ENCODE data around the gene ENTPD1.
"Not testable (repeated sequence)": the region's sequence is repeated elsewhere in the genome, so short reads cannot be mapped to it uniquely, and the experiment has no call there.

Gene ENTPD1

GRCh38 chr10:95798096-95798855 is 42.3 kb downstream of the ENTPD1 start:
- Histone ChIP-seq H4K20me1 (ENCODE audit: insufficient read depth, low read length) (no peaks in the 10 kb centered on the region), H3K36me3 (ENCODE audit: insufficient read depth, low read length) (no peaks in the 10 kb centered on the region), H2AFZ (ENCODE audit: low read depth, low read length) (no peak overlapping the region), H3K4me1 (ENCODE audit: insufficient read depth, low read length) (no peaks in the 10 kb centered on the region), H3K4me3 (ENCODE audit: low read depth in 1 of 2, low read length in 2 of 2) (no peak overlapping the region), H3K79me2 (ENCODE audit: insufficient read depth, low read length) (no peaks in the 10 kb centered on the region), H3K4me2 (ENCODE audit: insufficient read depth, low read length) (no peak overlapping the region), H3K9ac (ENCODE audit: low read depth, low read length) (no peak overlapping the region), H3K27ac (ENCODE audit: low read length) (no peak overlapping the region), H3K27me3 (ENCODE audit: insufficient read depth, low read length, poor library complexity) (peaks cover 3% of the 10 kb centered on the region), H3K9me3 (ENCODE audit: insufficient read depth, low read length, severe bottlenecking) (no peaks in the 10 kb centered on the region)
- ATAC-seq (ENCODE audit: insufficient read depth, low read depth) (no peak), DNase-seq (no peak)
- TF ChIP-seq EZH2 (IDR thresholded peaks at IDR 0.05; ENCODE audit: borderline replicate concordance, low read depth, low read length, severe bottlenecking) (no peak), CTCF (IDR thresholded peaks at IDR 0.05; ENCODE audit: borderline replicate concordance, extremely low read depth, low read length, poor library complexity, severe bottlenecking) (no peak)

- H2AFZ ChIP-seq (ENCODE audit: low read depth, low read length); H3K79me2 ChIP-seq (ENCODE audit: insufficient read depth, low read length); H3K27me3 ChIP-seq (ENCODE audit: insufficient read depth, low read length, poor library complexity); H3K36me3 ChIP-seq (ENCODE audit: insufficient read depth, low read length); H3K9ac ChIP-seq (ENCODE audit: low read depth, low read length); H3K9me3 ChIP-seq (ENCODE audit: insufficient read depth, low read length, severe bottlenecking); H3K4me2 ChIP-seq (ENCODE audit: insufficient read depth, low read length); H3K27ac ChIP-seq (ENCODE audit: low read length); DNase-seq; H4K20me1 ChIP-seq (ENCODE audit: insufficient read depth, low read length); H3K4me1 ChIP-seq (ENCODE audit: insufficient read depth, low read length); H3K4me3 ChIP-seq (ENCODE audit: low read depth in 1 of 2, low read length in 2 of 2); ATAC-seq (ENCODE audit: insufficient read depth, low read depth): not testable (repeated sequence)
Observed at GRCh38 chr10:95800286-95800685, 44.3 kb downstream of the ENTPD1 start.

- not testable (repeated sequence) for ATAC-seq (ENCODE audit: insufficient read depth, low read depth); H3K9me3 ChIP-seq (ENCODE audit: insufficient read depth, low read length, severe bottlenecking); H2AFZ ChIP-seq (ENCODE audit: low read depth, low read length); H3K27ac ChIP-seq (ENCODE audit: low read length); H3K27me3 ChIP-seq (ENCODE audit: insufficient read depth, low read length, poor library complexity); H4K20me1 ChIP-seq (ENCODE audit: insufficient read depth, low read length); H3K4me2 ChIP-seq (ENCODE audit: insufficient read depth, low read length); H3K4me1 ChIP-seq (ENCODE audit: insufficient read depth, low read length); H3K36me3 ChIP-seq (ENCODE audit: insufficient read depth, low read length); H3K79me2 ChIP-seq (ENCODE audit: insufficient read depth, low read length); DNase-seq; H3K9ac ChIP-seq (ENCODE audit: low read depth, low read length); H3K4me3 ChIP-seq (ENCODE audit: low read depth in 1 of 2, low read length in 2 of 2)
Observed at GRCh38 chr10:95806687-95807380, 50.9 kb downstream of the ENTPD1 start.

GRCh38 chr10:95808705-95809308 is 52.8 kb downstream of the ENTPD1 start:
- H3K9ac ChIP-seq (ENCODE audit: low read depth, low read length); ATAC-seq (ENCODE audit: insufficient read depth, low read depth); H4K20me1 ChIP-seq (ENCODE audit: insufficient read depth, low read length); H3K27me3 ChIP-seq (ENCODE audit: insufficient read depth, low read length, poor library complexity); H3K36me3 ChIP-seq (ENCODE audit: insufficient read depth, low read length); DNase-seq; H3K4me3 ChIP-seq (ENCODE audit: low read depth in 1 of 2, low read length in 2 of 2); H3K4me2 ChIP-seq (ENCODE audit: insufficient read depth, low read length); H3K9me3 ChIP-seq (ENCODE audit: insufficient read depth, low read length, severe bottlenecking); H3K27ac ChIP-seq (ENCODE audit: low read length); H3K4me1 ChIP-seq (ENCODE audit: insufficient read depth, low read length); H2AFZ ChIP-seq (ENCODE audit: low read depth, low read length); H3K79me2 ChIP-seq (ENCODE audit: insufficient read depth, low read length): not testable (repeated sequence)
